ENCODE measurements around the gene ATP2C2. TPM values are rescaled to one million over a fixed set of nuclear protein-coding genes. Genes with fewer than 3 reads are reported as not detected.
"Not testable (repeated sequence)": the region's sequence is repeated elsewhere in the genome, so short reads cannot be mapped to it uniquely, and the experiment has no call there.

Gene ATP2C2
- polyA plus RNA-seq, 10 donors, result 0.27 to 1.9 (median 0.44) TPM

GRCh38 chr16:84449156-84450140 lies 81.1 kb downstream of the ATP2C2 start:
- no peak for DNase-seq

GRCh38 chr16:84450176-84450865 lies 82.0 kb downstream of the ATP2C2 start:
- DNase-seq, result no peak

DNA sequence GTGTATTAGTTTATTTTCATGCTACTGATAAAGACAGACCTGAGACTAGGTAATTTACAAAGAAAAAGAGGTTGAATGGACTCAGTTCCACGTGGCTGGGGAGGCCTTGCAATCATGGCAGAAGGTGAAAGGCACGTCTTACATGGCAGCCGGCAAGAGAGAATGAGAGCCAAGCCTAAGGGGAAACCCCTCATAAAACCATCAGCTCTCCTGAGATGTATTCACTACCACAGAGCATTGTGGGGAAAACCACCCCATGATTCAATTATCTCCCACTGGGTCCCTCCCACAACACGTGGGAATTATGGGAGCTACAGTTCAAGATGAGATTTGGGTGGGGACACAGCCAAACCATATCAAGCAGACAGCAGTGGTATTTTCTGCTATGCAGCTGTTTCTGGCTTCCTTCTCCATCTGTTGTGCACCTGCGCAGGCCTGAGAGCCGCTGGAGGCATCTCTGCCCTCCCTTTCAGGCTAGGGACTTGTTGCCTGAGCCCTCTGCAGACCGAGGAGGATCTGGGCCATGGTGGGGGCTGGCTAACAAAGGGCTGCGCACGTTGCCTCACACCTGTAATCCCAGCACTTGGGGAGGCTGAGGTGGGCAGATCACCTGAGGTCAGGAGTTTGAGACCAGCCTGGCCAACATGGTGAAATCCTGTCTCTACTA lies 82.8 kb downstream of the ATP2C2 start:
- not testable (repeated sequence) for DNase-seq

GRCh38 chr16:84451781-84452180 lies 83.4 kb downstream of the ATP2C2 start:
- DNase-seq, result no peak

DNA sequence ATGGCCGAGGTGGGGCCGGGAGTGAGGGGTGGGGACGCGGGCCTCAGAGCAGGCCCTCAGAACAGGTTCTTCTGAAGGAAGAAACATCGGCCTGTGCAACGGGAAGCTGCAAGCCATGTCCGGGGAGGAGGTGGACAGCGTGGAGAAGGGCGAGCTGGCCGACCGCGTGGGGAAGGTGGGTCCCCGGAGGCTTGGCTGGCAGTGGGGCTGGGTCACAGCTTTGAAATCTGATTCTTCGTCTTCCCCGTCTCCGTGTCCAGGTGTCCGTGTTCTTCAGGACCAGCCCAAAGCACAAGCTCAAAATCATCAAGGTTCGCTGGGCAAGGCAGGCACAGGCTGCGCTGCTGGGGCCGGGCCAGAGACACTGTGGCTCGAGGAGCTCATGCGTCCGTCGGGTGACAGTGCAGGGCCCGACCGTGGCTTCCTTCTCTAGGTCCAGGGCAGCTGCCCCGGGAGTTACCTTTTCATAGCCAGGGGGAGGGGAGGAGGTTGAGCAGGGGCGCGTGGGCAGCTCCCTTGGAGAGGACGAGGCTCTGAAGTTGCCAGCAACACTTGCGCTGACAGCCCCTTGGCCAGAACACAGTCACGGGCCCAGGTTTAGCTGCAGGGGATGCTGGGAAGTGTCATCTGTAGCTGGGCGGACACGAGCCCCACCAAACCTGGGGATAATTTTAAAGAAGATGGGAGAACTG lies 84.9 kb downstream of the ATP2C2 start:
- DNase-seq, result no peak

DNA sequence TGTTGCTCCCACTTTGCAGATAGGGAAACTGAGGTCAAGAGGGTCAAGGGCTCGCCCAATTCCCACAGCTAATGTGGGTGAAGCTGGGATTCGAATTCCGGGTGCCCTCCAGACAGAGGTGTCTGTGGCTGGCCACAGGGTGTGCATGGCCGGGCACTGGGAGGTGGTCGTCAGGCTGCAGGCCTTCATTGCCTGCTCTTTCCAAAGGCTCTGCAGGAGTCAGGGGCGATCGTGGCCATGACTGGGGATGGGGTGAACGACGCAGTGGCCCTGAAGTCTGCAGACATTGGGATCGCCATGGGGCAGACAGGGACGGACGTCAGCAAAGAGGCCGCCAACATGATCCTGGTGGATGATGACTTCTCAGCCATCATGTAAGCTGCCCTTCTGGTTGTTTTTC lies 86.3 kb downstream of the ATP2C2 start:
- DNase-seq, result no peak

- no peak for DNase-seq
These were observed 86.7 kb downstream of the ATP2C2 start for GRCh38 chr16:84455031-84455430.

- DNase-seq, result no peak
These were observed 90.5 kb downstream of the ATP2C2 start for GRCh38 chr16:84458606-84459532.

- no peak for DNase-seq
These were observed 91.2 kb downstream of the ATP2C2 start for GRCh38 chr16:84459533-84459894.

DNA sequence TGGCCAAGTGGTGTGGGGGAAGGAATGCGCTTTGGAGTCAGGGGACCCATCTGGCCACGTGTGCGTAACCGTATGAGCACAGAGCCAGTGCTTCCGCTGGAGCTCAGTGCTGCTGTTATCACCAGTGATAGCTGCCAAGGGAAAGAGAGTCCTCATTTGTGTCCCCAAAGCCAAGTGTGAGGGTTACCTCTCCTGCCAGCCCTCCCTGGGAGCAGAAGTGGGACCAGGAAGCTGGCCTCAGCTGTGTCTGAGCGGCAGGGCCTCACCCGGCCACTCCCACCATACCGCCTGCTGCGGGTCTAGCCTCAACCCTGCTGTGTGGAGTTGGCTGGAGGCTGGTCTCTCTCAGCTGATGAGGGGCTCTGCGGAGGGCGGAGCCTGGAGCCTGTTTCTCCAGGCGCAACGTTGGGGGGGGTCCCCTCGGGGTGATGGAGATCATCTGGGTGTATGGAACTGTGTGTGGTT lies 91.6 kb downstream of the ATP2C2 start:
- peak in 1 of 3 donors; percentile 35 for DNase-seq

- no peak for DNase-seq
These were observed 92.2 kb downstream of the ATP2C2 start for GRCh38 chr16:84460406-84461028.

DNA sequence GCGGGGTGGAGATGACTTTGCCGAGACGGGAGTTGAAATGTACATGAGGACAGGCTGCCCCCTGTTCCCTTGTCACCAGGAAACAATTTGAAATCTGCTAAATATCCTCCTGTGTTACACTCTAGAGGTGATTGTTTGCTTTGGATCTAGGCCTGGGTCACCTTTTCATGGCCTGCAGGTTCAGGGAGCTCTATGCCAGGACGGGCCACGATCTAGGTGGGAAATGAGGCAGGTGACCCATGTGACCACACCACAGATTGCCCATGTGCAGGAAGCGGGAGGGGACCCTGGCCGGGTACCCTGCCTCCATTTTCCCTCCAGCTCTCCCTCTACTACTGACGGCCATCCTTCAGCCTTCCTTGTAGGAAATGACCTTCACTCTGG lies 92.7 kb downstream of the ATP2C2 start:
- no peak for DNase-seq

DNA sequence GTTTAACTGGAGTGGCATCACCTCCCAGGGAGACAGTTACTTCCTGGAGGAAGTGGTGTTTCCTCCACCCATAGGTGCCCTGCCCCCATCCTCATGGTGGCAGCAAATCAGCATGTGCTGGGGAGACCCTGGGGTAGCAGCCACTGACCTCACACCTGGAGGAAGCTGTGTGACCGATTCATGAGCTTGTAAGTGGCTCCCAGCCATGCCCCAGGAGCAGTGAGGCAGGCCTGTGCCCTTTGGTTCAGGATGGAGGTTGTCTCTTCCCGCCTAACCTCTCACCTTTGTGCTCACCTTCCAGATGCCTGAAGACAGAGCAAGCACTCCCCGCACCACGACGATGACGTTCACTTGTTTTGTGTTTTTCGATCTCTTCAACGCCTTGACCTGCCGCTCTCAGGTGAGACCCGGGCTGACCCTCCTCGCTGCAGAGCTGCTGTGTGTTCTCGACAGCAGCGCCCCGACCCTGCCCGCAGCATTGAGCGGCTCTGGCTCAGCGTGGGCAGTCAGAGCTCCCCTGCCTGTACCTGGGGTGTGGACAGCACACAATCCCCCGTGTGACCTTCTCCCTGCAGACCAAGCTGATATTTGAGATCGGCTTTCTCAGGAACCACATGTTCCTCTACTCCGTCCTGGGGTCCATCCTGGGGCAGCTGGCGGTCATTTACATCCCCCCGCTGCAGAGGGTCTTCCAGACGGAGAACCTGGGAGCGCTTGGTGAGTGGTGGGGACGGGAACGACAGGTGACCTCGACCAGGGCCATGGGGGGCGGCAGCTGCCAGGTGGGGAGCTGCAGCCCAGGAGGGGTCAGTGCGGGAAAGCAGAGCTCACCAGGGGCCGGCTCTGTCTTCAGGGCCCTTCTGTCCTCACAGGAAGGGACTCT lies 93.3 kb downstream of the ATP2C2 start:
- DNase-seq, result no peak

GRCh38 chr16:84462296-84463210 lies 94.2 kb downstream of the ATP2C2 start:
- peak in 1 of 3 donors; percentile 35 for DNase-seq

GRCh38 chr16:84463221-84463620 lies 94.9 kb downstream of the ATP2C2 start:
- DNase-seq, result peak in 1 of 3 donors; percentile 45

DNA sequence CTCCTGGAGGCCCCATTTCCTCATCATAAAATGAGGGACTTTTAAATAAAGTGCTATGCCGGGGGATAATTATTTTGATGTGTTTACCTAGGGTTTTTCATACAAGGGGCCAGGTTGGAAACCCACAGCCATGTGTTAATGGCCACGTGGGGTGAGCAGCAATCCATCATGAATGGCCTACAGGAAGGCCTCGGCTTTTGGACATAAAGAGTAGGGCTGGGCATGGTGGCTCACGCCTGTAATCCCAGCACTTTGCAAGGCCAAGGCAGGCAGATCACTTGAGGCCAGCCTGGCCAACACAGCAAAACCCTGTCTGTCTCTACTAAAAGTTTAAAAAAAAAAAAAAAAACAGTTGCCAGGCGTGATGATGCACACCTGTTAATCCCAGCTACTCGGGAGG lies 95.8 kb downstream of the ATP2C2 start:
- no peak for DNase-seq

- no peak for DNase-seq
These were observed 96.8 kb downstream of the ATP2C2 start for GRCh38 chr16:84465154-84465553.

DNA sequence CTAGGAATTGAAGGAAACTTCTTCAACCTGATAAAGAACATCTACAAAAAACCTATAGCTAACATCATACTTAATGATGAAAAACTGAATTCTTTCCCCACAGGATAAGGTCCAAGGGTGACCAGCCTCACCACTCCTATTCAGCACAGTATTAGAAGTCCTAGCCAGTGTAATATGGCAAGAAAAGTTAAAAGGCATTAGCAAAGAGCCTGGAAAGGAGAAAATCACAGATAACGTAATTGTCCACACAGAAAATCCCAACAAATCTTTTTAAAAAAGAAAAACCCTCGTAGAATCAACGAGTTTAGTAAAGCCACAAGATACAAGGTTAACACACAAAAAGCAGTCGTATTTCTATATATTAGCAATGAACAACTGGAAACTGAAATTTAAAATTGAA lies 98.4 kb downstream of the ATP2C2 start:
- no peak for DNase-seq

Measured in muscle of back (tissue), 11 donors.